ENCODE data around the gene DNAJB8.

Gene DNAJB8

GRCh38 chr3:128442949-128443348 is 23.7 kb downstream of the DNAJB8 start:
- DNase-seq, result no peak

- no peak for DNase-seq
Observed at GRCh38 chr3:128442070-128442469, 24.6 kb downstream of the DNAJB8 start.

GRCh38 chr3:128439226-128439625 is 27.5 kb downstream of the DNAJB8 start:
- no peak for DNase-seq

GRCh38 chr3:128438488-128439072 is 28.1 kb downstream of the DNAJB8 start:
- no peak for DNase-seq

DNA sequence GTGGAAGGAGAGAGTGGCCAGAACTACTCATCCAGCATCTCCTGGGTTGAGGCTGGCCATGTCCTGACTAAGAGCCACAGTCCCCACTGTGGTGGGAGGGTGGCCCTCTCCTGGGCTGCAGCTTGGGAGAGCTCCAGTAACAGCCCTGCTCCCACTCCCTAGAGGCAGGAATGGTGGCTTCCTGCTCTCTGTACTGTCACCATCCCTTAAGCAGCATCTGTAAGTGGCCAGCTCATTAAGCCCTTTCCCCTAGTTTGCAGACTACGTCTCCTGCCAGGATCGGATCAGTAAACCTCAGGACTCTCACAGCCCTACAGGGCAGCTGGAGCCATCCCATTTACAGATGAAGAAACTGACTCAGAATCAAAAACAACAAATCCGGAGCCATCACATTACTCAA is 30.5 kb downstream of the DNAJB8 start:
- no peak for DNase-seq

DNA sequence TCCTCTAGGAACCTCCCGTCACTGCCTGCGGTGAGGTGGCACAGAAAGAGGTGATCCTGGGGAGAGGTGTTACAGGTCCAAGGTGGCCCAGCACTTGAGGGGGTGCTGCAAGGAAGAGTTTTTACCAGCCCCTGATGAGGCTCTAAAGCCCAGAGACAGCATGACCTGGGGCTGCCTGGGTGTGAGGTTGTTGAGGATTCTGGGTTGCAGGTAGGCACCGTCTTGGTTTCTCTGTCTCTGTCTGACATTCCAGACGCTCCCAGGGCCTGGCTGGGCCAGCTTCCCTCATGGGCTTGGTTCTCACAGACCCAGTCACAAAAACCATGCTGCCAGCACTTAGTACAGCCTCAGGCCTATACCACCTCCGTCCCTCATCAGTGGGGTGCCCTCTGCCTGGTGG is 31.1 kb downstream of the DNAJB8 start:
- no peak for DNase-seq

DNA sequence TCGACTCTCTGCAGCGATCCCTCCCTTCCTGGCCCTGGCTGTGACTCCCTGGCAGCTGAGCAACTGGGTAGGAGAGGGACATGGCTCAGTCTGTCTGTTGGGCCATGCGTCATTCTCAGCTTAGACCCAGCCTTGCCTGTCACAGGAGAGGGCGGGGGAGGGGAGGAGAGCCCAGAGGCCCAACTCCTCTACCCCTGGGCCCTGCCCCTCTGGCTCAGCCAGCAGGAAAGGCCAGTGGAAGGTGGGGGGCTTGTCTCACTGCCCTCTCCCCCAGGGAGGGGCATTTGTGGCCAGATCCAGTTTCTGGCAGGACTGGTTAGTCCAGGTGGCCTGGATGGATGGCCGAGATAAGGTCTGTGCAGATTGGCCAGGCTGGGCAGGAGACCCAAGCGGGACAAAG is 31.6 kb downstream of the DNAJB8 start:
- DNase-seq, result no peak

DNA sequence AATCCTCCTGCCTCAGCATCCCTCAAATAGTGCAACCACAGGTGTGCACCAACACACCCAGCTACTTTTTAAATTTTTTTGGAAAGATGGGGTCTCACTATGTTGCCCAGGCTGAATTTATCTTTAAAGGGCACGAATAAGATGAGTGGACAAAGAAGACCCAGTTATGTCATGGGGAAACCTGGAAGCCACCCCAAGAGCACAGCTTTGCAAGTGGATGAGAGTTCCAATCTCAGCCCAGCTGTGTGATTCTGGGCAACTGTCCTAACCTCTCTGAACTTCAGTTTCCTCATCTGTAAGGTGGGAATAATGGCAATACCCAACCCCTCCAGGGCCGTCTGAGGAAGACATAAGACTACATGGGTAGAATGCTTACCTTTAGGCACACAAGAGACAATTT is 32.2 kb downstream of the DNAJB8 start:
- DNase-seq, result no peak

- no peak for DNase-seq
Observed at GRCh38 chr3:128433837-128434165, 32.9 kb downstream of the DNAJB8 start.

- DNase-seq, result no peak
Observed at GRCh38 chr3:128432971-128433836, 33.5 kb downstream of the DNAJB8 start.

- DNase-seq, result no peak
Observed at GRCh38 chr3:128432301-128432970, 34.3 kb downstream of the DNAJB8 start.

GRCh38 chr3:128431803-128432300 is 34.8 kb downstream of the DNAJB8 start:
- DNase-seq, result no peak

DNA sequence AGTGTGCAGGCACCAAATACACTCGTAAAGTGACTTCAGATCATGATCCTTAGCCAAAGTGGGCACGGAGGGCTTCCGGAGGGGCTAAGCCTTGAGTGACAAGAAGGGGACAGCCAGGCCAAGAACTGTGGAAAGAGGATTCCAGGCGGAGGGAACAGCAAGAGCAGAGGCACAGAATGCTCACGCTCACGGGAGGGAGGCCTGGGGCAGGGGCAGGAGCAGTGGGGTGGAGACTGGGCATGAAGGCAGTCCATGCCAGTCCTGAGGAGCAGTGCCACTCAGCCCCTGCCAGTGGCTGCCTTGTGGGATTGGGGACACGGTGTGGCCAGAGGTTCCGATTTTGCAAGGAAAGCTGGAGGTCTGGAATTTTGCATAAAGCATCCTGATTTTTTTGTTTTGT is 36.0 kb downstream of the DNAJB8 start:
- DNase-seq, result no peak

- DNase-seq, result no peak
Observed at GRCh38 chr3:128430301-128430700, 36.4 kb downstream of the DNAJB8 start.

- no peak for DNase-seq
Observed at GRCh38 chr3:128429751-128430150, 36.9 kb downstream of the DNAJB8 start.

DNA sequence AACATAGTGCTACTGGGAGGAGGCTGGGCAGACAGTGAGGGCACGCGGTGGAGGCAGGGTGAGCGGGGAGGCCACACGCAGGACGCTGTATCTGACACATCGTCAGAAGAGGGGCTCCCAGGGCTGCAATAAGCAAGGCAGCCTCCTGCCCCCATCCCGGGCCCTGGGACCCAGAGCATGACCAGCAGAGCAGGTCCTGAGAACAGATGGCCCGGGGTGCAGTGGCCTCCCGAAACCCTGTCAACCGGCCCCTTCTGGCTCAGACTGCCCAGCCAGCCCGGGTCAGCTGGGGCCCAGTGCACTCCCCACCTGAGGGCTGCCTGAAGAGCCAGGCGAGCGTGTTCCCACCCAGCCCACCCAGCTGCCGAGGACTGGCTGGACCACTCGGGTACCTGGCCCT is 37.4 kb downstream of the DNAJB8 start:
- DNase-seq, result no peak

GRCh38 chr3:128427872-128428822 is 38.5 kb downstream of the DNAJB8 start:
- DNase-seq, result no peak

- no peak for DNase-seq
Observed at GRCh38 chr3:128427175-128427857, 39.4 kb downstream of the DNAJB8 start.

- DNase-seq, result peak; percentile 47
Observed at GRCh38 chr3:128426128-128426921, 40.4 kb downstream of the DNAJB8 start.

- no peak for DNase-seq
Observed at GRCh38 chr3:128425846-128426127, 40.9 kb downstream of the DNAJB8 start.

DNA sequence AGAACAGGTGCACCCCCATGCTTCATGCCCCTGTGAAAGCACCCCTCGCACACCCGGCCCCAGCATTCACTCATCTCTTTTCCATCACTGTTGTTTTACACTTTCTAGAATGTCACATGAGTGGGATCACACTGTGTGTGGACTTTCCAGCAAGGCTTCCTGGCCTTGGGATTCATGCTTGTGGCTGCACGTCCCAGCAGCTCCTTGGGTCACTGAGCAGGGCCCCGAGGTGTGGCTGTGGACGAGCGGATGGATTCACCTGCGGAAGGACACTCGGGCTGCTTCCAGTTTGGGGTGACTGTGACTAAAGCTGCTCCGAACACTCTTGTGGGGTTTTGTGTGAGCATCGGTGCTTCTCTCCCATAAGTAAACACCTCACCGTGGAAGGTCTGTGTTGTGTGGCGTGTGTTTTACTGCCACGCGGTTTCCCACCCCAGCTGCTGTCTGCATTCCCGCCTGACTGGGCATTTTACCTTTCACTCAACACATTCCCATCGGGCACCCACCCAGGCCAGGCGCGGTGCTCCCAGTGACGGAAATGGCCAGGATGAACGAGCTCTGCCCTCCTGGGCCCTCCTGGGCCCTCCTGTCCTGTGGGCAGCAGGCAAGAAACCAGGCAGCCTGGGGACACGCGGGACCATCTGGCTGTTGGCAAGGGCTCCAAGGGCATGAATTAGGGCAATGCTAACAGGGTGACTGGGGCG is 41.4 kb downstream of the DNAJB8 start:
- DNase-seq, result no peak

All from effector CD4-positive, alpha-beta T cell (primary cell).